ENCODE measurements around the gene KLF5.
"Not testable (repeated sequence)": the region's sequence is repeated elsewhere in the genome, so short reads cannot be mapped to it uniquely, and the experiment has no call there.

KLF5 gene

DNA sequence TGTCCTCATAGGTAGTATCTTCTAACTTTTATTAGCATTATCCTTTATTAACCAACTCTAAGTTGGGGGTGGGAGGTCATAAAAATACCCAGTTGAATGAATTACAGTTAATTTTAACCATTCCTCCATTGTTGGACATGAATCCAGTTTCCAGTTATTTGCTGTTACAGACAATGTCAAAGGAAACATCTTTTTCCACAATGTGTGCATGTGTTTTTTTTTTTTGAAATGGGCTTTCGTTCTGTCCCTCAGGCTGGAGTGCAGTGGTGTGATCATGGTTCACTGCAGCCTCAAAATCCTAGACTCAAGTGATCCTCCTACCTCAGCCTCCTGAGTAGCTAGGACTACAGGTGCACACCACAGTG, 32.0 kb downstream of the KLF5 start:
- TF ChIP-seq, protein P1, sequence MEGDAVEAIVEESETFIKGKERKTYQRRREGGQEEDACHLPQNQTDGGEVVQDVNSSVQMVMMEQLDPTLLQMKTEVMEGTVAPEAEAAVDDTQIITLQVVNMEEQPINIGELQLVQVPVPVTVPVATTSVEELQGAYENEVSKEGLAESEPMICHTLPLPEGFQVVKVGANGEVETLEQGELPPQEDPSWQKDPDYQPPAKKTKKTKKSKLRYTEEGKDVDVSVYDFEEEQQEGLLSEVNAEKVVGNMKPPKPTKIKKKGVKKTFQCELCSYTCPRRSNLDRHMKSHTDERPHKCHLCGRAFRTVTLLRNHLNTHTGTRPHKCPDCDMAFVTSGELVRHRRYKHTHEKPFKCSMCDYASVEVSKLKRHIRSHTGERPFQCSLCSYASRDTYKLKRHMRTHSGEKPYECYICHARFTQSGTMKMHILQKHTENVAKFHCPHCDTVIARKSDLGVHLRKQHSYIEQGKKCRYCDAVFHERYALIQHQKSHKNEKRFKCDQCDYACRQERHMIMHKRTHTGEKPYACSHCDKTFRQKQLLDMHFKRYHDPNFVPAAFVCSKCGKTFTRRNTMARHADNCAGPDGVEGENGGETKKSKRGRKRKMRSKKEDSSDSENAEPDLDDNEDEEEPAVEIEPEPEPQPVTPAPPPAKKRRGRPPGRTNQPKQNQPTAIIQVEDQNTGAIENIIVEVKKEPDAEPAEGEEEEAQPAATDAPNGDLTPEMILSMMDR (conservative IDR thresholded peaks at IDR 0.05; ENCODE audit: control insufficient read depth, insufficient read depth, low read depth, low read length) = no peak
- H3K4me3 ChIP-seq (ENCODE audit: control insufficient read depth, low read depth, low read length) = no peak overlapping the region
- no peak for DNase-seq (ENCODE audit: low read depth)

- no peak overlapping the region for H3K4me3 ChIP-seq (ENCODE audit: control insufficient read depth, low read depth, low read length)
- DNase-seq (ENCODE audit: low read depth) = no peak
- TF ChIP-seq, protein P1 (conservative IDR thresholded peaks at IDR 0.05; ENCODE audit: control insufficient read depth, insufficient read depth, low read depth, low read length) = no peak
Measured at GRCh38 chr13:73092829-73093228, 34.0 kb downstream of the KLF5 start.

- TF ChIP-seq, protein P1 (conservative IDR thresholded peaks at IDR 0.05; ENCODE audit: control insufficient read depth, insufficient read depth, low read depth, low read length) = no peak
- H3K4me3 ChIP-seq (ENCODE audit: control insufficient read depth, low read depth, low read length) = no peak overlapping the region
- DNase-seq (ENCODE audit: low read depth) = peak; percentile 11
Measured at GRCh38 chr13:73096173-73096572, 37.4 kb downstream of the KLF5 start.

DNA sequence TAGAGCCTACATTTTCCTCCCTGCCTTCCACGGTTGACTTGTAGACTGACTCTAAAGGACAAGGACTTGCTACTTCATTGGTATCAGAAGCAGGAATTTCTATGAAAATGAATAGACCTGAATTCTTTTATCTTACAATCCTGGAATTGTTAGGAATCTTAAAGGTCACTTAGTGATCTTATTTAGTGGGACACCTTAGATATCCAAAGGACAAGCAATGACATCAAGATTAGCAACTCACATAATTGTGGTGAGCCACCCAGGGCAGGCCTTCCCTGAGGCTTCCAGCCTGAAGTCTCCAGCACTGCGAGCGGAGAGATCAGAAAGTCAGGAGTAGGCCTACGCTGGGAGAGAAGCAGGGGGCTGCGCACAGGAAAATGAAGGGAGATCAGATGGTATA, 37.8 kb downstream of the KLF5 start:
- H3K4me3 ChIP-seq (ENCODE audit: control insufficient read depth, low read depth, low read length) = no peak overlapping the region
- DNase-seq (ENCODE audit: low read depth) = no peak
- TF ChIP-seq, protein P1 (conservative IDR thresholded peaks at IDR 0.05; ENCODE audit: control insufficient read depth, insufficient read depth, low read depth, low read length) = no peak

GRCh38 chr13:73100781-73101180, 42.0 kb downstream of the KLF5 start:
- DNase-seq (ENCODE audit: low read depth); H3K4me3 ChIP-seq (ENCODE audit: control insufficient read depth, low read depth, low read length): not testable (repeated sequence)

- TF ChIP-seq, protein P1 (conservative IDR thresholded peaks at IDR 0.05; ENCODE audit: control insufficient read depth, insufficient read depth, low read depth, low read length) = no peak
- no peak overlapping the region for H3K4me3 ChIP-seq (ENCODE audit: control insufficient read depth, low read depth, low read length)
- no peak for DNase-seq (ENCODE audit: low read depth)
Measured at GRCh38 chr13:73101351-73102007, 42.7 kb downstream of the KLF5 start.

DNA sequence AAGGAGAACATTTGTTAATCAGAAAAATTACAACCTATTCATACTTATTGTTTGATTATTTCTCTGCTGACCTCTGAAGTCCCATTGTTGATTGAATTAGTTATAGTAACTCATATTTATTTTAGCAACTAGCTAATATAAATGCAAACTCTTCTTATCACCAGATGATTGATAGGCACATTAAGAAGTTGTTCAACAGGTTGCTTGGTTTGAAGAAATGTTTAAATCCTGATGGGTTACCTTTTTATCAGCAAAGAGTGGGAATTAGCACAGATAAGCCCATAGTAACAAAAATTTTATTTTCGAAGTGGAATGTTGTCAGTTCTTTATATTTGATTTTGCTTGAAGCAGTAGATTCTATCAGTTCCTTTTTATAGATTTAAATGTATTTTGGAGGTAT, 44.4 kb downstream of the KLF5 start:
- no peak overlapping the region for H3K4me3 ChIP-seq (ENCODE audit: control insufficient read depth, low read depth, low read length)
- no peak for DNase-seq (ENCODE audit: low read depth)
- TF ChIP-seq, protein P1 (conservative IDR thresholded peaks at IDR 0.05; ENCODE audit: control insufficient read depth, insufficient read depth, low read depth, low read length) = no peak

Data from fibroblast of mammary gland (primary cell).